ENCODE data around the gene ERICH2.

The ERICH2 gene

GRCh38 chr2:170815746-170816503 lies 45.7 kb downstream of the ERICH2 start:
- Histone ChIP-seq H3K4me3 (IDR thresholded peaks at IDR 0.05; ENCODE audit: insufficient read depth, low read depth, low read length) (peak overlapping the region; percentile 70), H4K20me1 (ENCODE audit: insufficient read depth) (no peaks in the 10 kb centered on the region), H3K79me2 (ENCODE audit: insufficient read depth, low read depth) (no peaks in the 10 kb centered on the region), H3K36me3 (ENCODE audit: insufficient read depth) (no peaks in the 10 kb centered on the region), H3K27ac (no peak overlapping the region), H3K27me3 (ENCODE audit: insufficient read depth, low read depth) (peaks cover 40% of the 10 kb centered on the region), H2AFZ (ENCODE audit: low read depth) (peak overlapping the region; percentile 86), H3K4me1 (ENCODE audit: low read depth, poor library complexity, severe bottlenecking) (peaks cover 9% of the 10 kb centered on the region), H3K4me2 (peak overlapping the region; percentile 82), H3K9ac (no peak overlapping the region)
- TF ChIP-seq CTCF (conservative IDR thresholded peaks at IDR 0.05; ENCODE audit: low read depth, low read length): peak; percentile 93

GRCh38 chr2:170816504-170817092 lies 46.4 kb downstream of the ERICH2 start, which contains the start of gene GAD1:
Gene GAD1, plus strand, starts transcription at chr2:170816887. Its CDS starts 1,705 bp downstream, at chr2:170818592.
- Histone ChIP-seq H4K20me1 (ENCODE audit: insufficient read depth) (no peaks in the 10 kb centered on the region), H3K4me1 (ENCODE audit: low read depth, poor library complexity, severe bottlenecking) (peaks cover 16% of the 10 kb centered on the region), H3K27me3 (ENCODE audit: insufficient read depth, low read depth) (peaks cover 46% of the 10 kb centered on the region), H3K4me3 (IDR thresholded peaks at IDR 0.05; ENCODE audit: insufficient read depth, low read depth, low read length) (peak within 1 kb of the TSS; percentile 70), H3K36me3 (ENCODE audit: insufficient read depth) (no peaks in the 10 kb centered on the region), H3K4me2 (peak within 1 kb of the TSS; percentile 82), H2AFZ (ENCODE audit: low read depth) (peak within 1 kb of the TSS; percentile 86), H3K27ac (no peak within 1 kb of the TSS), H3K79me2 (ENCODE audit: insufficient read depth, low read depth) (no peaks in the 10 kb centered on the region), H3K9ac (no peak within 1 kb of the TSS)
- TF ChIP-seq CTCF (conservative IDR thresholded peaks at IDR 0.05; ENCODE audit: low read depth, low read length): no peak

- peak overlapping the region; percentile 82 for H3K4me2 ChIP-seq
- TF ChIP-seq CTCF (conservative IDR thresholded peaks at IDR 0.05; ENCODE audit: low read depth, low read length): no peak
- no peaks in the 10 kb centered on the region for H4K20me1 ChIP-seq (ENCODE audit: insufficient read depth)
- H3K9ac ChIP-seq: no peak overlapping the region
- peaks cover 51% of the 10 kb centered on the region for H3K27me3 ChIP-seq (ENCODE audit: insufficient read depth, low read depth)
- peaks cover 18% of the 10 kb centered on the region for H3K4me1 ChIP-seq (ENCODE audit: low read depth, poor library complexity, severe bottlenecking)
- no peaks in the 10 kb centered on the region for H3K79me2 ChIP-seq (ENCODE audit: insufficient read depth, low read depth)
- peak overlapping the region; percentile 86 for H2AFZ ChIP-seq (ENCODE audit: low read depth)
- H3K36me3 ChIP-seq (ENCODE audit: insufficient read depth): no peaks in the 10 kb centered on the region
- peak overlapping the region; percentile 19 for H3K4me3 ChIP-seq (IDR thresholded peaks at IDR 0.05; ENCODE audit: insufficient read depth, low read depth, low read length)
- H3K27ac ChIP-seq: no peak overlapping the region
These were observed 47.2 kb downstream of the ERICH2 start for GRCh38 chr2:170817093-170818035.

DNA sequence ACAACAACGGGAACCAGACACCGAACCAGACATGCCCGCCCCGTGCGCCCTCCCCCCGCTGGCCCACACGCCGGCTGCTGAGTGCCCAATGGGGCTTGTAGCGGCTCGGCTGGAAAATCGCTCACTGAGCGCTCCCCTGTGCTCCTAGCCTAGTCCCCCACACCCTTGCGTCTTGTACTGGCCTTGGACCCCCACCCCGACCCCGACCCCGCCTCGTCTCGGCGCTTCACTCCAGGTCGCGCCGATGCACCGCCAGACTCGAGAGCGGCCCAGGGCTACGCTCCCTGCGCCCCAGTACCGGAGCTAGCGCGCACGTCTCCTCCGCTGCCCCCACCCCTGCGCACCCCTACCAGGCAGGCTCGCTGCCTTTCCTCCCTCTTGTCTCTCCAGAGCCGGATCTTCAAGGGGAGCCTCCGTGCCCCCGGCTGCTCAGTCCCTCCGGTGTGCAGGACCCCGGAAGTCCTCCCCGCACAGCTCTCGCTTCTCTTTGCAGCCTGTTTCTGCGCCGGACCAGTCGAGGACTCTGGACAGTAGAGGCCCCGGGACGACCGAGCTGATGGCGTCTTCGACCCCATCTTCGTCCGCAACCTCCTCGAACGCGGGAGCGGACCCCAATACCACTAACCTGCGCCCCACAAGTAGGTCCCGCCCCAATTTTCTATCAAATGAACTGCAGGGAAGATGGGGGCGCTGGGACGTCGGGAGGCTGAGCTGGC lies 48.0 kb downstream of the ERICH2 start:
- Histone ChIP-seq H3K79me2 (ENCODE audit: insufficient read depth, low read depth) (no peaks in the 10 kb centered on the region), H3K27me3 (ENCODE audit: insufficient read depth, low read depth) (peaks cover 51% of the 10 kb centered on the region), H3K4me1 (ENCODE audit: low read depth, poor library complexity, severe bottlenecking) (peaks cover 18% of the 10 kb centered on the region), H3K9ac (no peak overlapping the region), H4K20me1 (ENCODE audit: insufficient read depth) (no peaks in the 10 kb centered on the region), H3K27ac (no peak overlapping the region), H3K36me3 (ENCODE audit: insufficient read depth) (no peaks in the 10 kb centered on the region), H2AFZ (ENCODE audit: low read depth) (peak overlapping the region; percentile 86; the same call in 1 of the 2 replicates), H3K4me2 (peak overlapping the region; percentile 82), H3K4me3 (IDR thresholded peaks at IDR 0.05; ENCODE audit: insufficient read depth, low read depth, low read length) (peak overlapping the region; percentile 19)
- TF ChIP-seq CTCF (conservative IDR thresholded peaks at IDR 0.05; ENCODE audit: low read depth, low read length): no peak
